HK-2 (cell line): ENCODE measurements around the gene WAPL.

Experiments
- DNase-seq: peaks from one replicate; pipeline ENCODE4 v3.0.0-alpha.2; 2018; ENCODE audit not compliant: unreplicated experiment

WAPL gene

DNA sequence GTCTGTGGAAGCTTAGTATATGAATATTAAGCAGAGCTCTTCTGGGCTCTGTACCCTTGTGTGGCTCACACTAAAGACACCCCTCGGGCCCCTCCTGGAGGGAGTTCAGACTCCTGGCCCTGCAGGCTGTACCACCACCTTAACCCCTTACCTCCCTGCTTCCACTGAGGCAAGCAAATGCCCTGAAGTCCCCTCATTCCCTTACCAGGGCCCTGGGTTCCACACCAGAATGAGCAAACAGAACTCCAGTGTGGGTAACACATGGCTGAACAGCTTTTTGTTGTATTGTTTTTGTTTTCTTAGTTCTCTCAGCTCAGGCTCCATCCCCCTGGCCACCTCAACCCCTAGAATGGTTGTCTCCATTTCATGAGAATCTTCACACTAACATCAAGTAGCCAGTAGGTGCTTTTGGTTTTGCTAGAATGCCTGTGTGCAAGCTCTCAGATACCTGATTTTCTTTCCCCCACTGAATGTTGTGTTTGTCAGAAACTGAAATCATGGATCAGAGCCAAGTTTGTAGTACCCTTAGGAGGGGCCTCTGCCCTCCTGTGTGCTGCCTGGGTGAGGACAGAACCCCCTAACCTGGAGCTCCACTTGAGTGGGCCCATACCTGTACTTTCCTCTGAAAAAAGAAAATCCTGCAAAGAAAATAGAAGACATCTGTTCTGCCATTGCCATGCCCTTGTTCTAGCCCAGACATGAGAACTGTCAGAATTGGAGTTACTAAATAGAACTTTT is 2.8 kb upstream of the WAPL start:
- DNase-seq: no peak

DNA sequence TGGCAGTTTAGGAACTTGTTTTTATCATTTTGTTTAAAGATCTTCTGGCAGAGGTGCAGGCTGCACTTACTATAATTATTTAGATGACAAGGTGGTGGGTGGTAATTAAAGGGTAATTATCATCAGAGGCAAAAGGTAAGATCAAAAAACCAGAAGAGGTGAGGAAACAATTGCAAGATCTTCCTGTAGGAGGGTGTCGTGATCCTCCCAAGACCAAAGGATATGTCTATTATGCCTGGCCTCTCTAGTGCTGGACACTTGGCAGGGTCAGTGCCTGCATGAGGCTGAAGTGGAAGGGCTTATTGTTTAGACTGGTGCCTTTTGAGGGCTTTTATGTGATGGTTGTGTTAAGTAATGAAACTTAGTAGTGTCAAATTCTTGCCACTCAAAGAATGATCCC is 1.8 kb upstream of the WAPL start:
- DNase-seq: no peak

- DNase-seq: no peak
Measured at GRCh38 chr10:86522510-86522855, 891 bp upstream of the WAPL start.

GRCh38 chr10:86520871-86521677 is 518 bp downstream of the WAPL start:
- DNase-seq: peak; percentile 76

DNA sequence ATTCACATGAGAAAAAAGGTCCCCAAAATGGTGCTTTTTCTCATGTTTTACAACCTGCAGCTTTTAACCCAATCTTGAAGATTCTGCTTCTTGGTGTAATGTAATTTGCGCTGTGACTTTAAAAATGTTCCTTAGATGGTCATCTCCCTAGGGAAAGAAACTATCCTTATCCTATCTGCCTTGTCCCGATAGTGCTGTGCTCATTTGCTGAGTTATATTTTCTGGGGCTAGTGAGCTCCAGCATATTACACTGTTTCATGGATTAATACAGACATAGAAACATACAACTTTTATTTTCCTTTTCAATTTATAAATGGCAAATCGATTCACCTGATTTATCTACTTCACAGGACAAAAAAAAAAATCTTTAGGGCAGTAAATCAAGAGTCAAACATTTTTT is 2.8 kb downstream of the WAPL start:
- DNase-seq: no peak

GRCh38 chr10:86512137-86512536 is 9.5 kb downstream of the WAPL start:
- no peak for DNase-seq

- DNase-seq: no peak
Measured at GRCh38 chr10:86511027-86511865, 10.3 kb downstream of the WAPL start.

DNA sequence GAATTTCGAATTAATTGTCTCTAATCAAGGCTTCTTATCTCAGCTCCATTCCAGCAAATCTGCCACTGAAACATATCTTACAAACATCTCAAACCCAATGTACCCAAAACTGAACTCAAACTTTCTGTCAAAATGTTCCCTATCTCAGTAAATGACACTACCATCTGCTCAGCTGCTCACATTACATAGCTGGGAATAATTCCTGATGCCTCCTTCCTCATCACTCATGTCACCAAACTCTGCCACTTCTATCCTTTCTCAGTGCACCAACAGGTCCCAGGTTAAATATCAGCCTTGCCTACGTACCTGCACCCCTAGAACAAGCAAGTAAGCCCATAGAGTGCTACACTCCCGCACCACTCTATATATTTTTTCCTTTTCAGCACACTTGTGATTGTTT is 12.4 kb downstream of the WAPL start:
- no peak for DNase-seq

GRCh38 chr10:86508217-86508616 is 13.4 kb downstream of the WAPL start:
- no peak for DNase-seq

GRCh38 chr10:86506499-86506898 is 15.1 kb downstream of the WAPL start:
- peak; percentile 15 for DNase-seq

GRCh38 chr10:86506062-86506461 is 15.5 kb downstream of the WAPL start:
- DNase-seq: no peak

- no peak for DNase-seq
Measured at GRCh38 chr10:86504510-86504909, 17.1 kb downstream of the WAPL start.

DNA sequence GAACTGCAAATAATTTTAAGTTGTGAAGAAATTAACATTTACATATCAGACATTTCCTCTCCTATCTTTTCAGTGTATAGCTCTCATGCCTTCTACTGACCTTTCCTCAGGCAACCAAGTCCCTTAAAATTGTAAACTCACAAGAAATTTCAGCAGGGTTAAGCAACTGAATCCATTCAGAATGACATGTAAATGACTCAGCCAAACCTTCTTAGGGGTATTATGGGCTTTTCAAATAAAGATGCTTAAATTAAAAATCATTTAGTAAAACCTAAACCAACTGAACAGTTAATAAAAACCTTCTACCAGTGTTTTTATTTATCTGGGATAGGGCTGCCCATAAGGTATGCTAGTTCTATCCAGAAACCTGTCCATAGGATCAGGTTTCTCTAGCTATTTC is 20.7 kb downstream of the WAPL start:
- DNase-seq: no peak

GRCh38 chr10:86498598-86498997 is 23.0 kb downstream of the WAPL start:
- DNase-seq: no peak

DNA sequence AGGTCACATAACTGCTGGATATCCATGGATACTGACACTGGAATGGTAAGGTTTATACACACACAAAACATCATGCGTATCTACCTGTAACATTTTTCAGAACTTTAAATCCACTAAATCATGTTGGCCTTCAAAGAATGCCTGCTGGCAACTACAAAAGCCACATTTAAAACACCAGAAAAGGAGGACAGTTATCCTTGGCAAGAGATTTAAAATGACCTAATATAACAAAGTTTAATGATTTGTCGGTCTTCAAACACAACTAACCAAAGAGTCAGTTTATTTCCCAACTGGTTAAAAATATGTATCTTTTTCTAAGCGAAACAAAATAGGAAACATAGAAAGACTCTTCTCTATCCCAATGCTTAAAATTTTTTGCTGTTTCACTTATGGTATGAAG is 24.0 kb downstream of the WAPL start:
- no peak for DNase-seq

DNA sequence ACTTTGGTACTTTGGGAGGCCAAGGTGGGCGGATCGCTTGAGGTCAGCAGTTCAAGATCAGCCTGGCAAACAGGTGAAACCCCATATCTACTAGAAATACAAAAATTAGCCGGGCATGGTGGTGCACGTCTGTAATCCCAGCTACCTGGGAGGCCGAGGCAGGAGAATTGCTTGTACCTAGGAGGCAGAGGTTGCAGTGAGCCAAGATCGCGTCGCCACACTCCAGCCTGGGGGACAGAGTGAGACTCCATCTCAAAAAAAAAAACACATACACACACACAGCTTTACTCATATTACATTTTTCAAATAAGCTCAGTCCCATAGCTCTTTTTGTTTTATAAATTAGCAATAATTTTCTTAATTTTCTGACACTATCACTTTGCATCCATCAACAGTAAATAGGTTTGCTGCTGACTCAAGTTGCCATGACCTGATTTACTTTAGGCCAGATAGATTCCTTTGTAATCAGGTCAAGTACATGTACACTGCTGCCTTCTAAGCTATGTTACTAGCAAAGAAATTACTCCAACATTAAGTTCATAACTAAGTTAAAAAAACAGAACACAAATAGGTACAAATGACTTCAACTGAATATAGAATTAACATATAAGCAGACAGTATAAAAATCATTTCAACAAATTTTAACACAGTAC is 31.5 kb downstream of the WAPL start:
- no peak for DNase-seq

DNA sequence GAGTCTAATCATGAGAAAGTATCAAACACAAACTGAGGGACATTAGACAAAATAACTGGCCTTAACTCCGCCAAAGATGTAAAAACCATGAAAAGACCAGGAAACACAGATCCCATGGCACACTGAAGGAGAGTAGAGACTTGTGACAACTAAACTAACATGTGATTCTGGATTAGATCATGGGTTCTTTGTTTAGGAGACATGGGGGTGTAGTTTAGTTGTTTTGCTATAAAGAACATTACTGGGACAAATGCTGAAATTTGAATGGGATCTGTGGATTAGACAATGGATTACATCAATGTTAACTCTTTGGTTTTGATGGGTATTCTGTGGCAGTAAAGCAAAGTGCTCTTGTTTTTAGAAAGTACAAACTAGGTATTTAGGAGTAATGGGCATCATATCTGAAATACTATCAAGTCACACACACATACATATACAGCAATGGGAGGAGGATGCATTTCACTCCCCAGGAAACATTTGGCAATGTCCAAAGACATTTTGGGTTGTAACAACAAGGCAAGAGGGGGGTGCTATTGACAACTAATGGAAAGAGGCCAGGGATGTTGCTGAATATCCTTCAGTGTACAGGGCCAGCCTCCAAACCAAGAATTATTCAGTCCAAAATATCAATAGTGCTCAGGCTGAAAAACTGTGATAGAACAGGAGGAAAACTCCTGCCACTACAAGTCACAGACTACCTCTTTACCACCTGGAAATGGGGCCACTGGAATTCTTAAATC is 32.4 kb downstream of the WAPL start:
- DNase-seq: no peak

DNA sequence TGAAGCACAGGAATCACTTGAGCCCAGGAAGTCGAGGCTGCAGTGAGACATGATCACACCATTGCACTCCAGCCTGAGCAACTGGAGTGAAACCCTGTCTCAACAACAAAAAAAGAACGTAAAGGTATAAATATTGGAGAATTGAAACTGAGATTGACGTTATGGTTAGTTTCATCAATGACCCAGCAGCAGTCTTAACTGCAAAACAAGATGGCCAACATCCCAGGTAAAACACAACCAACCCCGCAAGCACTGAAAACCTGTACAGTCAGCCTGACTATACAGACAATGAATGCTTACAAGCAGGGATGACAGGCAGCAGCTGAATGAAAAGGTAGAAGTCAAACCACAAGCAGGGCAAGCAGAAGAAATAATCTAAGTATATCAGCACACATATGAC is 34.7 kb downstream of the WAPL start:
- DNase-seq: no peak

- DNase-seq: no peak
Measured at GRCh38 chr10:86483664-86484063, 37.9 kb downstream of the WAPL start.

DNA sequence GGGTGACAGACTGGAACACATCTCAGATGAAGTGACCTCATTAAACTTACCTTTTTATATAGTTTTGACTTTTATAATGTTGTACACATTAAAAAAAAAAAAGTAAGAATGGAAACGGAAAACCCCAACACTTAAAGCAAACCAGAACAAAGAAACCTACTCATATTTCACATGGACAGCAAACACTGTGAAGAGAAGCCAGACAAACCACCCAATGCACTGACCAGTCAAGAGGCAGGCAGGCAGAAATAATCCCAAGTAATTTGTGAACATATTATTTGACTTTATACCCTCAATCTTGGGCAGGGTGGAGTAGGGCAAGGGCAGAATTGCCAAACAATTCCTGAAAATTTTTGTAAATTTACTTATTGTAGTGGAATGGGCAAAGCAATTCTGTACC is 39.8 kb downstream of the WAPL start:
- no peak for DNase-seq

- no peak for DNase-seq
Measured at GRCh38 chr10:86480571-86480970, 41.0 kb downstream of the WAPL start.
